Neutrophil (primary cell): ENCODE measurements around the gene TMEM50B.
"Not testable (repeated sequence)": the region's sequence is repeated elsewhere in the genome, so short reads cannot be mapped to it uniquely, and the experiment has no call there.

Source experiments
- H3K27ac ChIP-seq: fragments of 200-600 bp; sonication (generic); 2 replicates; pipeline ENCODE4 v1.5.1; 2016; ENCODE audit warnings: mild to moderate bottlenecking, moderate library complexity
- H3K27me3 ChIP-seq: fragments of 200-600 bp; sonication (generic); 2 replicates; pipeline ENCODE4 v1.6.0; 2016; ENCODE audit warnings: mild to moderate bottlenecking
- H3K36me3 ChIP-seq: fragments of 200-600 bp; sonication (generic); 2 replicates; pipeline ENCODE4 v1.5.1; 2017
- H3K4me1 ChIP-seq, 2 experiments: fragments of 200-600 bp in 1 of 2; sonication (generic) in 1 of 2; 1 replicate in 1 of 2; 2 replicates in 1 of 2; pipeline versions ENCODE4 v1.5.1 to v1.6.1; 2013 to 2016; ENCODE audit warnings: low read depth in 1 of 2, low read length in 1 of 2, mild to moderate bottlenecking in 1 of 2, moderate library complexity in 1 of 2; ENCODE audit not compliant: control insufficient read depth in 1 of 2, insufficient read depth in 1 of 2
- H3K4me3 ChIP-seq, 2 experiments: fragments of 200-600 bp in 1 of 2; sonication (generic) in 1 of 2; 1 replicate in 1 of 2; 2 replicates in 1 of 2; pipeline ENCODE4 v1.5.1; 2013 to 2016; ENCODE audit warnings: low read depth in 1 of 2, low read length in 1 of 2, mild to moderate bottlenecking in 1 of 2, moderate library complexity in 1 of 2
- H3K9me3 ChIP-seq: fragments of 200-600 bp; sonication (generic); 2 replicates; pipeline ENCODE4 v1.5.1; 2016
- CTCF ChIP-seq: fragments of 200-600 bp; sonication (generic); IDR thresholded peaks from 2 replicates; pipeline ENCODE4 v1.5.1; 2016; ENCODE audit warnings: antibody characterized with exemption

The TMEM50B gene

GRCh38 chr21:33478182-33478581, 1.6 kb downstream of the TMEM50B start:
- Histone ChIP-seq H3K27ac (peak overlapping the region; percentile 94), H3K9me3 (no peaks in the 10 kb centered on the region), H3K27me3 (no peaks in the 10 kb centered on the region), H3K36me3 (no peaks in the 10 kb centered on the region), H3K4me1 (peaks cover 19 to 21% of the 10 kb centered on the region in 2 experiments), H3K4me3 (peak overlapping the region; percentile 69 to 97)
- no peak for TF ChIP-seq CTCF

DNA sequence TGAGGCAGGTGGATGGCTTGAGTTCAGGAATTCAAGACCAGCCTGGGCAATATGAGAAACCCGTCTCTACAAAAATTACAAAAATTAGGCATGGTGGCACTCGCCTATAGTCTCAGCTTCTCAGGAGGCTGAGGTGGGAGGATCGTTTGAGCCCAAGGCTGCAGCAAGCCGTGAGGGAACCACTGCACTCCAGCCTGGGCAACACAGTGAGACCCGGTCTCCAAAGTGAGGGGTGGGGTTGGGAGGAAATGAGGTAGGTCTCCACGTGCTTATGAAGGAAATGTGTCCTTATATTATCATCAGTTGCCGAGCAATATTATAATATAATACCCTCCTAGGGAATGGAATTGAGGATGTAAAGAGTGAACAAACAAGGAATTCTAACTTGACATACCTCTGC, 2.7 kb downstream of the TMEM50B start:
- Histone ChIP-seq H3K9me3 (no peaks in the 10 kb centered on the region), H3K4me1 (peaks cover 17 to 20% of the 10 kb centered on the region in 2 experiments), H3K4me3 (no peak overlapping the region), H3K27me3 (no peaks in the 10 kb centered on the region), H3K36me3 (no peaks in the 10 kb centered on the region), H3K27ac (no peak overlapping the region)
- no peak for TF ChIP-seq CTCF

GRCh38 chr21:33473344-33473743, 6.4 kb downstream of the TMEM50B start:
- Histone ChIP-seq H3K4me1 (peaks cover 3 to 4% of the 10 kb centered on the region in 2 experiments), H3K4me3 (no peak overlapping the region), H3K27me3 (no peaks in the 10 kb centered on the region), H3K27ac (no peak overlapping the region), H3K36me3 (no peaks in the 10 kb centered on the region), H3K9me3 (no peaks in the 10 kb centered on the region)
- no peak for TF ChIP-seq CTCF

DNA sequence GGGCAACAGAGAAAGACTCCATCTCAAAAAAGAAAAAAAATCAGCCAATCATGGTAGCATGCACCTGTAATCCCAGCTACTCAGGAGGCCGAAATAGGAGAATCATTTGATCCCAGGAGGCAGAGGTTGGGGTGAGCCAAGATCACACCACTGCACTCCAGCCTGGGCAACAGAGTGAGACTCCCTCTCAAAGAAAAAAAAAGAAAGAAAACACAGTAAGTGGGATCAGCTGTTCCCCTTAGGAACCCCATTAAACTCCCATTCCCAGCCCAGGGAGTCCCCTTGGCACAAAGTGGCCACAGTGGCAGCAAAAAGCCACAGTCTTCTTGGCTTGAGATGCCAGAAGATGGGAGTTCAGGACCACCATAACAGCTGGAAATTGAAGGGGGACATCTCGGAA, 9.1 kb downstream of the TMEM50B start:
- TF ChIP-seq CTCF, result no peak
- no peaks in the 10 kb centered on the region for H3K9me3 ChIP-seq
- peaks cover 5% of the 10 kb centered on the region for H3K36me3 ChIP-seq
- no peak overlapping the region for H3K4me3 ChIP-seq
- no peak overlapping the region for H3K27ac ChIP-seq
- no peaks in the 10 kb centered on the region for H3K4me1 ChIP-seq
- H3K27me3 ChIP-seq, result no peaks in the 10 kb centered on the region

- not testable (repeated sequence) for H3K4me3 ChIP-seq, H3K36me3 ChIP-seq, H3K9me3 ChIP-seq, H3K4me1 ChIP-seq, H3K27me3 ChIP-seq, H3K27ac ChIP-seq
Observed at GRCh38 chr21:33469183-33469582, 10.6 kb downstream of the TMEM50B start.

- Histone ChIP-seq H3K27me3 (no peaks in the 10 kb centered on the region), H3K27ac (no peak overlapping the region), H3K4me1 (no peaks in the 10 kb centered on the region), H3K4me3 (no peak overlapping the region), H3K36me3 (peaks cover 16% of the 10 kb centered on the region), H3K9me3 (no peaks in the 10 kb centered on the region)
- TF ChIP-seq CTCF, result no peak
Observed at GRCh38 chr21:33461538-33462250, 18.1 kb downstream of the TMEM50B start.
